HG03097 (cell line): Measurements from ENCODE around the gene ZC3H13.
"Not testable (repeated sequence)": the region's sequence is repeated elsewhere in the genome, so short reads cannot be mapped to it uniquely, and the experiment has no call there.

ENCODE experiments used
- ATAC-seq: cut with Tn5 transposase; IDR thresholded peaks from one replicate; pipeline ENCODE4 v1.9.1; 2021; ENCODE audit not compliant: unreplicated experiment, low FRiP score

Gene ZC3H13

DNA sequence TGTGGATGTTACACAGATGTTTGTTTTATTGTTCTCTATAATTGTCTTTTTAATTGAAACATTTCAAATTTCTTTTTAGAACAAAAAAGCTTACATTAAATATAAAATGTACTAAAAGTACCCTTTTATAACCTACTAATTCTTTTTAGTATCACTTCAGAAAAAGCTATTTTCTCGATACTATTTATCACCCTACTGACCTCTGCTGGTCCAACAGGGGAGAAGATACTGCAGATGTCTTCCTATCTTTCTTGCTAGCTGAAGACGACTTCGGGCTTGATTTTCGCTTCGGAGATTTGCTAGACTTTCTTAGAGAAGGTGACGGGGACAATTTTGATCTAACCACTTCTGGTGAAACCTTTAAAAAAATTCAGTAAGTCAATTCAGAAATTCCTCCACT is 42.4 kb downstream of the ZC3H13 start:
- no peak for ATAC-seq

DNA sequence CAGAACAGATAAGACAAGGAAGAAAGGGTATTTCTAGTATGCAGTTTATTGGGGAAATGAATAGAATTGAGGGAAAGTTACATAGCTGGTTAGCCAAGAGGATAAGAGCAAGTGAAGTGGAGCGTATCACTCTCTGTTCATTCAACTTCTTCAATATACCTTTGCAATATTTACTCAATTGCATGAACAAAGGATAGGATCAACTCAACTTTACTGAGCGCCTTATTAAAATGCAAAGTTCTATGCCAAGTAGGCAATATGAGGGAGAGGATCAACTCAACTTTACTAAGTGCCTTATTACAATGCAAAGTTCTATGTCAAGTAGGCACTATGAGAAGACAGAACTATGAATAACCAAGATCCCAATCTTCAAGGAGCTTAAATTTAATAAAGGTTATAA is 43.9 kb downstream of the ZC3H13 start:
- ATAC-seq = no peak

DNA sequence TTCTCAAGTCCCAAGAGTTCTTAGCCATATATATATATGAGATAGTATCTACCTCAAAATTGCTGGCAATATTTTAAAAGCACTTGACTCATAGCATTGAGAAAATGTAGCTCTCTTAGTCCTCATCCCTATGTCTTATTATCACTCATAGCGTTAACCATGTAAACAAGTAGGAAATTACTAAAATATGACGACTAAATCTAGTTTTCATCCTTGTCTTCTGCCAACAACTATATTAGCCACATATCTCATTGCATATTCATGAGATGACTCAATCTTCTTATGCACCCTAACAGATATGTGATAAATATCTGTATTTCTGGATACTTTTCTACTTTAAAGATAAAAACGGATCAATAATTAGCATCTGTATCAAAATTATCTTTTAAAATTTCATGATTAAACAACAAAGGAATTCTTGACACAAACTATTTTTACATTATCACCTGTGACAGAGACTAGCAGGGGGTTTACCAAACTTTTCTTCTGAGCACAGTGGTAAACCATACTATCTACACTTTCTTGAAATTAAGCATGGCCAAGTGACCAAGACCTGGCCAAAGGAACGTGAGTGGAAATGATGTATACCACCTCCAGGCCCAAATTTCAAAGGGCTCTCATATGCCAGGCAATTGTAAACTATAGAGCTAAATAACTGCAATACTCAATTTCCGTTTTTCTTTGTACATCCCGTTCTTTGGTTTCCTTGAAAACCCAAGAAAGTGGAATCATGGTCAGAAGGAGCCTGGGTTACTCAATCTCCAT is 45.7 kb downstream of the ZC3H13 start:
- ATAC-seq = no peak

DNA sequence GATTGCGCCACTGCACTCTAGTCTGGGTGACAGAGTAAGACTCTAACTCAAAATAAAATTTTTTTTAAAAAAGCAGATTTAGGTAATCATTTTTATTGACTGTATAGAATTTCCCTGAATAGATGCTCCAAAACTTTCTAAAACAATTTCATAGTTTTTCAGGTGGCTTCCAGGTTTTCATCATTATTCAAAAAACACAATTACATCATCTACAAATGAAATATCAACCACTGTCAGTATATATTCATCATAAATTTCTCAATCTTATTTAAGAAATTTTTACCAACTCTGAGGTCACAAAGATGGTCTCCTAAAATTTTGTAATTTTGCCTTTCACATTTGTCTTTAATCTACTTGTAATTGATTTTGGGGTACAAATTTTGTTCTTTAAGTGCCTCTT is 48.1 kb downstream of the ZC3H13 start:
- no peak for ATAC-seq

DNA sequence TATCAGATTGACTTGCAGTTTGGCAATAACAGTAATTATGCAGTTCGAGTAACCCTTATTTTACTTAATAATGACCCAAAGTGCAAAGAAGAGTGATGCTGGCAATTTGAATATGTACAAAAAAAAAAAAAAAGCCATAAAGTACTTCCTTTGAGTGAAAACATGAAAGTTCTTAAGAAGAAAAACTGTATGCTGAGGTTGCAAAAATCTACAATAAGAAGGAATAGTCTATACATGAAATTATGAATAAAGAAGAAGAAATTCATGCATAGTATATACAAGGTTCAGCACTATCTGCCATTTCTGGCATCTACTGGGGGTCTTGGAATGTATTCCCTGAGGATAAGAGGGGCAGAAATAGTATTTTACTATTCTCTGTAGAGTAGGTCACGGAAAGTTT is 55.9 kb downstream of the ZC3H13 start:
- ATAC-seq = no peak

DNA sequence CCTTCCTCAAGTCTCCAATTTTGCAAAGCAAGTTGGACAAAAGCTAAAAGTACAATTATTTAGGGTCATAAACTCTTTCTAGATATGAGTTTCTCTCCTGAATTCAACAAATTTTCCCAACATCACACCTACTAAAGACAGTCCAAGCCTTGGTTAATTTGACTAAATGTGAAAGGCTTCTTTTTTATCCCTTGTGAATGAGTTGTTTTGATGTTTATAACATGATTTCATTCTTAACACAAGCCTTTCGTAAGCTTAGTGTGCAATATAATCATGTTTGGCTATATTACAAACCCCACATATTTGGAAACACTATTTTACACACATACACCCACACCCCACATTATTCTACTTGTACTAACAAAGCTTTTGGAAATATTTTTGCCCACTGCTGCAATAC is 57.3 kb downstream of the ZC3H13 start:
- ATAC-seq = no peak

DNA sequence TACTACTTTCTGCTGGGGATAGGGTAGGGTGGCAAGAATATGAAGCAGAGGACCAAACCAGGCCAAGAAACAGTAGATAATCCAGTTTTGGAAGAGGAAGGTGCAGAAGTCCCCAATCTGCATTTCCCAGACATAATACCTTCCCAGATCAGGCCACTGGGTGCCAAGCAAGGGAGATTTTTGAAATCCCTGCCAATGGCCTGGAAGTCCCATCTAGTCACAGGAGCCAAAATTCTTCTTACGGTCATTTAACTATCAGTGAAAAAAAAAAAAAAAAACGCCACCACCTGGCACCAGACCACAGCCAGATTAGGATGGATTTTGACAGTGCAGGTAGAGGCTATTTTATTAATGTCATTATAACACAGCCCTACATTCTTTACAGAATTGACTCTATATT is 57.8 kb downstream of the ZC3H13 start:
- ATAC-seq = no peak

DNA sequence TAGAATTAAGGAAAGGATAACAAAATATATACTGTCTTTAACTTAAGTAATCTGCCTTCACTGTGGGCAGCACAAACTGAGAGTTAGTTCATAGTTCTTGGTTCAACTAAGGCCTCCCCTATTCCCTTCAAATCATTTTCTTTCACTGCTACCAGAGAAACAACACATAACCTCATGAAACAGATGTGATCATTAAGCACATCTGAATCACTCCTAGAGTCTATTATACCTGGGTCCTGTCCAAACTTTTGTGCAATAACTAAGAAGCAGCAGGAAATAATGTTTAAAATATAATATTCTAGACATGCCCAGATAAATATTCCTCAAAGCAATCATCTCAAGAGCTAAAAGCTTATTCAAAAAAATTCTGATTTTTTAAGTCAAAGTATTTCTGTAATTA is 62.9 kb downstream of the ZC3H13 start:
- no peak for ATAC-seq

DNA sequence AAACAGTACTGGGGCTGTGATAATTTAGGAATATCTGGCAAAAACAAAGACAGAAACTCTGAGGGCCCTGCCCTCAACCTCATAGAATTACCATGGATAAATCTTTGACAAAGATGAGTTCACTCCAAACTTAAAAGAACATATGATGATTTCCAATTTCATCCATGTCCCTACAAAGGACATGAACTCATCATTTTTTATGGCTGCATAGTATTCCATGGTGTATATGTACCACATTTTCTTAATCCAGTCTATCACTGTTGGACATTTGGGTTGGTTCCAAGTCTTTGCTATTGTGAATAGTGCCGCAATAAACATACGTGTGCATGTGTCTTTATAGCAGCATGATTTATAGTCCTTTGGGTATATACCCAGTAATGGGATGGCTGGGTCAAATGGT is 71.4 kb downstream of the ZC3H13 start:
- ATAC-seq = not testable (repeated sequence)

DNA sequence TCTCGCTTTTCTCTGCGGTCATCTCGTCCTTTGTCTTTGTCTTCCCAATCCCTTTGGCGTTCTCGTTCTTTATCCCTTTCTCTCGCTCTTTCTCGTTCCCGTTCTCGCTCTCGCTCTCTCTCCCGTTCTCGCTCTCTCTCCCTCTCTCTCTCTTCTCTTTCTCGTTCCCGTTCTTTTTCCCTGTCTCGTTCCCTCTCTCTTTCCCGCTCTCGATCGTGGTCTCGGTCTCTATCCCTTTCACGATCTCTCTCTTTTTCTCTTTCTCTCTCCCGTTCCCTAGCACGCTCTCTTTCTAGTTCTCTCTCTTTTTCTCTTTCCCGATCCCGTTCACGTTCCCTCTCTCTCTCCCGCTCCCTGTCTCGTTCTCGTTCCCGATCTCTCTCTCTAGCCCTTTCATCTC is 77.2 kb downstream of the ZC3H13 start:
- ATAC-seq = no peak

DNA sequence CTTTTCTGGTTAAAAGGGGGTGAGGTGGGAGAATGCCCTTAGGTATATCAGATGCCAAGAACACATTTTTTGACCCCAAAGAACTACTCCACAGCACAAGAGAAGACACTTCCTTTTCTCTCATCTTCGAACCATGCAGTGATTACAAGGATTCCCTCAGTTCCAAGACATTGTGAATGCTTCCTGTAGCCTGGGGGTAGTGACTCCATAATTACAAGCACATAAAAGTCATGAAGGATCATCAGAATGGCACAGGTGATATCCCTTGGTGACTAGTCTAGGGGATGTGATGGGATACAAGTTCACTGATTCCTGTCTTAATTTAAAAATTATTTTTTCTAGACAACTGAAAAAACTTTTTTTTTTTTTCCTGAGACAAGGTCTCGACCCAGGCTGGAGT is 78.0 kb downstream of the ZC3H13 start:
- ATAC-seq = no peak

DNA sequence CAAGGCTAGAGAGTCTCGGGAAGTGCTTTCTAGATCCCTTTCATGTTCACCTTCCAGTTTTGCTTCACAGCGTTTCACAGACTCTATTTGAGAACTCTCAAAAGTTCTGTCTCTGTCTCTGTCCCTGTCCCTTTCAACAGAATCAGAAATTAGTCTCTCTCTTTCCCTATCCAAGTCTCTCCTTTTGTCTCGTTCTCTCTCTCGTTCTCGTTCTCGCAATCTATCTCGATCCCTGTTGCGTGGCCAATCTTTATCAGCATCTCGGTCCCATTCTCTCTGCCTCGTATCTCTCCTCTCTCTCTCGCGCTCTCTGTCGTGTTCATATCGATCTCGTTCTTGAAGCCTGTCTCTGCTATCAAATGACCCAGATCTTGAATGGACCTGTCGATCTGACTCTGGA is 85.0 kb downstream of the ZC3H13 start:
- ATAC-seq = no peak

DNA sequence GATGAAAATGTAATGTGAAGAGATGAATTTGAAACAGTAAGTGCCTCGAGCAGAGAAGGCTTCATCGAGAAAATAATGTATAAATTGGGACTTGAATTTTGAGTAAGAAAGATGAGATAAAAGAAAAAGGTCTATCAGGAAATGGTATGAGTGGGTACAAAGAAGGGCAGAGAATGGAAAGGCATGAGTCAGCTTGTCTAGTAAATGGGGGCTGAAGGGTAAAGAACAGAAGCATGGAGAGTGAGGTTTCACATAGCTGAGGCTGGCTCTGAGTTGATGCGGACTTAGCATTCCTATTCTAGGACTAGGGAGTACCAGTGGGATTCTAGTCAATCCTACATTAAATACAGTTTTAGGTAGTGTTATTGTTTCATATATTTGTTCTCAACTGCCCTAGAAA is 85.8 kb downstream of the ZC3H13 start:
- no peak for ATAC-seq

DNA sequence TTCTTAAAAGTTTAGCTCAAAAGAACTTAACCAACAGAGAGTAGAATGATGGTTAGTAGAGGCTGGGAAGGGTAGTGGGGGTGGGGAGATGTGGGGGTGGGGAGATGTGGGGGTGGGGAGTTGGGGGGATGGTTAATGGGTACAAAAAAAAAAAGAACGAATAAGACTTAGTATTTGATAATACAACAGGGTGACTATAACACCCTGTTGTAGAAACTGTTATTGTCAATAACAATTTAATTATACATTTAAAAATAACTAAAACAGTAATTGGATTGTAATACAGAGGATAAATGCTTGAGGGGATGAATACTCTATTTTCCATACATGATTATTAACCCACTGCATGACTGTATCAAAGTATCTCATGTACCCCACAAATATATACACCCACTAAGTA is 91.1 kb downstream of the ZC3H13 start:
- no peak for ATAC-seq

DNA sequence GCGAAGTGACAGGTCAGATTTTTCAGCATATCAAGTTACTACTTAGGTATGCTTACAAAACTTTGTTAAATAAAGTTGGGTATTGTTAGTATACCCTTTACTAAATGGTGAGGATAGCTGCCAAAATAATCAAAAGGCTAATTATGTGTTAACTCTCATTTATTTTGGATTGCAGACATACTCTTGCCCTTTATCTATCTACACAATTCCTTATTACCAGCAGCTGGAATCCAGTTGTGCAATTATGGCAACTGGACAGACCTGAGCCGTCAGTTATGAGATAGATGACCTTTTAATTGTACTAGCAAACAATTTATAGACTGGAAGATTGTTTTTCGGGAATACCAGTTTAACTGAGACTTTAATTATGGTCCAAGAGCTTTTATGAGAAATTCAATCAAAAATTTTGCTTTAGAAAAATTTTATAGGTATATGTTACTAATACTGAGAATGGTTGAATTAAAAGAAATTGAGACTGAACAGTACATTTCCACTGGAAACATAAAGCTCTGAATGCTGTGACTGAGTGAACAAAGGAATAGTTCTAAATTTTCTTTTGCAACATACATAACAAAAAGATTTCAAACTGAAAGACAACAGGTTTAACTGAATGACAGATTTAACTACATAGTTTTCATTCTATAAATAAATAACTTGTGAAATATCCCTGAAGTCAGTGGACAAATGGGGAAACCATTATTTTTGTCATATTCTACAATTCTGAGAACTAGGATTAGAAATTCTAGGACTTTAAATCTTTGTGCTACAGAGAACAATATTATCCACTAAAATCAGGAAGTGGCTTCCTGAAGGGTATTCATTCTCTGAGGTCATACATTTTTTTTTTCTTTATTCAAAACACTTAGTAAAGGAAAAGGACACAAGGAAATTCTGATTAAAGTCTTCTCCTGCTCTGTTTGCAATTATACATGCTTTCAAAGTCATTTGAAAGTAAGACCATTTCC is 97.4 kb downstream of the ZC3H13 start:
- ATAC-seq = no peak

DNA sequence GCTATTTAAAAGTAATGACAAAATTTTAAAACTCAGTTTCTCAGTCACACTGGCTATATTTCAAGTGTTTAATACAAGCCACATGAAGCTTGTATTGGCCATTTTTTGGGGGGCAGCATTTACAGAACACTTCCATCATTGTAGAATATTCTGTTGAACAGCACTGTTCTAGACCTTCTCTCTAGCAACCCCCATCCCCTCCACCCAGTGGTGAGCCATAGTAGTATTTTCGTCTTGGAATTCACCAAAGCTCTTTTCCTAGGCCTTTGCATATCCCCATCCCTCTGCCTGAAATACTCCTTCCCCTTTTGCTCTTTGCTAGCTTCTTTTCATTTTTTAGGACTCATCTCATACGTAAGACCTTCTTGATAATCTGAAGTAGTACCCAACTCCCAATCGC is 99.5 kb downstream of the ZC3H13 start:
- ATAC-seq = no peak

DNA sequence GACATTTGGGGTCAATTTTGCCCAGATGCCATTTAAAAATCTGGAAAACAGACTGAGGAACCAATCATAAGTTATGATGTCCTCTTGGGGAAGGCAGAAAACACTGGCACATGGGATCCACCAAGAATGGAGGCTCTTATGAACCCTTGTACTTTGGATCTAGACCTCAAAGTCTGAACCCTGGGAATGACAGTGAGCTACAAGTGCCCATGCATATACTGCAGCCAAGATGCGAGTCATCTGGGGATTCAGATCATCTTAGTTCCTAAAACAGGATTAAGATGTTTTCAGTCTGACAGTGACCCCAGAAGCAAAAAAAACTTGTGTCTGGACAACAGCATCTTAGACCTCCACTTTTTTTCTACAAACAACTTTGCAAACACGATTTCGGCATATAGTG is 100.8 kb downstream of the ZC3H13 start:
- ATAC-seq = no peak

DNA sequence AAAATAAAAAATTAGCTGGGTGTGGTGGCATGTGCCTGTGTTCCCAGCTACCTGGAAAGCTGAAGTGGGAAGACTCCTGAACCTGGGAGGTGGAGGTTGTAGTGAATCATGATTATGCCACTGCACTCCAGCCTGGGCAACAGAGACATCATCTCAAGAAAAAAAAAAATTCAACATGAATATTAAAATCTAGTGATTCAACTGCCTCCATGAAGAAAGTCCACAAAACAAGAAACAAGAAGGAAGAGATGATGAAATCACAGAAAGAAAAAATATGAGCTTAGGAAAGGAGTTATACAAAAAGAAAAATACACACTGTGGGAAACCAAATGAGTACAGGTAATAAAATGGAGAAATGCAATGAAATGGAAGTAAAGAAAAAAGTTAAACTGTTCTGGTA is 101.4 kb downstream of the ZC3H13 start:
- ATAC-seq = no peak

DNA sequence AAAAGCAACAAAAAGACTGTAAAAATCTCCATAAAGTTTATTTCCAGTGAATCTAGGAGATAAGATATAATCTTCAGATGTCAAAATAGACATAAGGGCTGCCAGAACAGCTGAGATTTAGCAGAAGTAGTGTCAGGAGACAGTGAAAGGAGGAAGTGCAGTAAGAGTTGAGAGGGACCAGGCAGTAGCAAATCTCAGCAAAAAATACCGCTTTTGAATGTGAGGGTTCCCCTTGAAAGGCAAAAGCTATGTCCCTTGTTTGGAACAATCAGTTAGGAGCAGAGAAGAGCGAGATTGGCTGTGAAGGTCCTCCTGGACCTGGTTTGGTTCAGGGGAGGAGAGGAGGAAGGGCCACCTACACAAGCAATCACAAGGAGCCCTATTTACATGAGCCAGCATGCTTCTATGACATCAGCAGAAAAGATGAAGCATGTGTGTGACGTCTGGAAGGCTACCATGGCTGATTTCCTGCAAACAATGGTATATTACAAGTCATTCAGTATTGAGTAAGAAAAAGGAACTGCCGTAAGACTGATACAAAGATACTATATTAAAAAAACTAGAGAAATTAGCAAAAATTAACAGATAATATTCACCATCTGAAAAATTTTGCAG is 102.1 kb downstream of the ZC3H13 start:
- ATAC-seq = no peak

DNA sequence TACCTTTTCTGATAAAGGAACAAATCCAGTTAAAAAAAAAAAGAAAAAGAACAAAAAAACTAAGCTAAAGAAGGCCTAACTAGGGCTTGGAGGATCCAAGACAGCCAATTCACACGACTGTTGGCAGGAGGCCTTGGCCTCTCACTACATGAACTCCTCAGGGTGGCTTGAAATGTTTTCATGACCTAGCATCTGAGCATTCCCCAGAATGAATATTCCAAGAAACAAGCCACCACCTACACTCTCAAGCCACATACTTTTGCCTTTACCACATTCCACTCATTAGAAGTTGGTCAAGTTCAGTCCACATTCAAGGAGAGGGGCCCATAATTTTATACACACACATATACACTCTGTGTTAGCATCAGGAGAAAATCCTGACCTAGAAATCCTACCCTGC is 103.4 kb downstream of the ZC3H13 start:
- ATAC-seq = no peak

DNA sequence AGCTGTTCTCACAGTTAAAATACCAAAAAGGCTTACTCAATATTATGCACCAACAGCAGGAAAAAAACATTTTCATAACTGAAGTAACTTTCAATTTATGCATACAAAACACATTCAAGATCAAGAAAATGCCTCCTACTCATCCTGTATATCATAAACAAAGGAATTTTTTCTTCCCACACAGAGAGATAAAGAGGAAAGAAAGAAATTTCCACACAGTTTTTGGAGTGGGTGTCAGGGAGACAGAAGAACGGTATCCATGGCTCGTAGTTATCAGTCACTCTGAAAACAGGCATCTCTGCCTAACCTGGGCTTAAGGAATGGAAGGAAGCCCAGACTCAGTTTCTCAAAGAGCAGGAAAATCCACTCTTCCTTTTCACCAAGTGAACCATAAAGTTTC is 108.6 kb downstream of the ZC3H13 start:
- no peak for ATAC-seq
